ENCODE results near the gene LAMA1. TPM values are rescaled to one million over a fixed set of nuclear protein-coding genes. Genes with fewer than 3 reads are reported as not detected.

Gene LAMA1
- polyA plus RNA-seq, 3 donors, result 75.1 to 106 (median 90.0) TPM

DNA sequence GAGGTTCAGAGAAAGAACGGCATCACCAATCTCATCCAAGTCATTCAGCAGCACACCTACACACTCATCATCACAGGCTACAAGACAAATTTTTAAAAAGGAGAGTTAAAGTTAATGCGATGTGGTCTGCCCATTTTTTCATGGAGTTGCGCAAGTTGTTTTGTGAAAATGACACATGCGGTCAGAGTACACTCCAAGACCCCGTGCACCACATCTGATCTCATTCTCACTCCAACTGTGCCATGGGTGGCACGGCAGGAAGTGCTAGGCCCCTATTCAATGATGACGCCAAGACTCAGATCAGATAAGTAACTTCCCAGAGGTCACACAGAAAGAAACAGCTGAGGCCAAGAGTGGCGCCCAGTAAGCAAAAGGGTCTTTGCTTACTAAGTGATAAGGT is 119.8 kb downstream of the LAMA1 start:
- no peak for DNase-seq

DNA sequence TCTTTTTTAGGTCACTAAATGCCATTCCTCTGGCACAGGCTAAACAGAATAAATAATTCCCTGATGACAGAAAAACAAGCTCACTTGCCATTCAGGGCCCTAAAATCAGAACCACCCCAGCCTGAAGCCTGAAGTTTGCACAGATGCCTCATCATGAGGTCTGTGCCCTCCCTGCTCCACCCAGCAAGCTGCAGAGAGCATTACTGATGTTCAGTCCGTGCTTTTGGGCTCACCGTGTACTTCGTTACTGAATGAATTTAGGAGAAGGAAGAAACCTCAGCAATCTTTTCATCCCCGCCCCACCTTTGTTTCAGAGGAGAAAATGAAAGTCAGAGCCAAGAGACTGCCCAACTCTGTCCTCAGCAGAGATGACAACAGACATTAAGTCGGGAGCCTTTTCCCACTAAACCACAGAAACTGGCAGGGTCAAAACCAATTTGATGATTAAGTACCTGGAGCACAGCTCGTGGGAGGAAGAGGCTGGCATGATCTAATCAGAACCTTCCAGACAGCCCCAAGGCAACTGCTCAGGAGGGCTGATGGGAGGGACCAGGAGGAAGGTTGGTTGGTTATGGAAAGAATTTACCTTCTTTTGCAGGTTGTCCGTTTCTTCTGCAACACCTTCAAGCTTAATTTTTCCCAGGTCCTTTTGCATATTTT is 122.7 kb downstream of the LAMA1 start:
- no peak for DNase-seq

DNA sequence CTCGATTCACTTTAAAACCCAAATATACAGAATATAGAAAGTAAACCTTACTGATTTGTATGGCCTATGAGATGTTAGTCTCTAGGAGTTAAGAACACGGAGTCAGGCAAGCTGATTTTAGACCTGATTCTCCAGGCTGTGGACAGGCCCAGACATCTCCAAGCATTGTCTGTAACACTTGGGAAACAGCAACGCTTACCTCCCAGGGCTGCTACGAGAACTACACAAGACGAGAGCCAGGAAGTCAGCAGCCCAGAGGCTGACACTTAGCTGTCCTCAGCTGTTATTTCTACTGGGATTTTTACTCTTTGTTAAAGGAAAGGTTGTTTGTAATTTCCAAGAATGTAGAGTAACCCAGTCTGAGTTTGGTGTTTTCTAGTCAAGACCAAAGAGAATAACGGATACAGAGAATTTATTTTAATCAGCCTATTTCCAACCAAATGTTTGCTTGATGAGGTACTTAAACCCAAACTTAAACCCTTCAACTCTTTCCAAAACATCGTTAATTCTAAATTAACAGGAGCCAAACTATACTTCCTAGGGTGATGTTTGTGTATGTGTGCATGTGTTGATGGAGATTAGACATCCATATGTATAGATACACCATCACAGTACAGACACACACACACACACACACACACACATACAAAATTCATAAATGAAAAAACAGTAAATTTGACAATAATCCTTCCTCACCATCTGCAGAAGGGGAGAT is 123.4 kb downstream of the LAMA1 start:
- no peak for DNase-seq

DNA sequence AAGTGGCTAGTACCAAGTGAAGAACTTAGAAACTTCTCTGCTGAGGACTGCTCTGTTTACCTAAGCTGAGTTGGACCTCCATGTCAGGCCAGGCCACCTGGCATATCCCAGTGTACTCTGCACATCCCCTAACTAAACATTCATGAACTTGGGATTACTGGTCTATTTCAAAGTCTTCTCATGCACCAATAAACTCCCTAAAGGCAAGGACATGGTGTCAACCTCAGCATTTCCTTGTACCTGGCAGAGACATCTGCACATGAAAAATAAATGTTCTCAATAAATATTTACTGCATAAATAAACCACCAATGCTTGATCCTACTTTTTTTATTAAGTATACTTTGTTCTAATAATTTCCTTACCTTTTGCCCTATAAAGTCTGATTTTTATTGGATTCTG is 124.8 kb downstream of the LAMA1 start:
- no peak for DNase-seq

DNA sequence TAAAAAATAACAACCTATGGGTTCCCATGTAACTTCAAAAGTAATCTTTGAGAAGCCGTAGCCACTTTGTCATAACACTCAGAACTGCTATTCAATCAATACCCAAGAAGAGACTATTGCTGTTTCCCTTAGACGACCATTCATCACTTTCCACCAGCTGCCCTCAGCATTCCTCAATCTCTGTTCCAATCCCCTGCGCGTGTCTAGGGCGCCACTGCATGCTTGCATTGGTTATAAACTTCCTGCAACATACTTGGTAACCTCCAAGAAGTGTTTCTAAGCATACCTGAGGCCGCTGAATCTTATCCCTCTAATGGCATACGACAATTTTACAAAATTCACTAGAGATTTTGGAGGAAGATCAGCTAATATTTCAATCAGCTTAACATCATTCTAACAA is 134.2 kb downstream of the LAMA1 start:
- no peak for DNase-seq

DNA sequence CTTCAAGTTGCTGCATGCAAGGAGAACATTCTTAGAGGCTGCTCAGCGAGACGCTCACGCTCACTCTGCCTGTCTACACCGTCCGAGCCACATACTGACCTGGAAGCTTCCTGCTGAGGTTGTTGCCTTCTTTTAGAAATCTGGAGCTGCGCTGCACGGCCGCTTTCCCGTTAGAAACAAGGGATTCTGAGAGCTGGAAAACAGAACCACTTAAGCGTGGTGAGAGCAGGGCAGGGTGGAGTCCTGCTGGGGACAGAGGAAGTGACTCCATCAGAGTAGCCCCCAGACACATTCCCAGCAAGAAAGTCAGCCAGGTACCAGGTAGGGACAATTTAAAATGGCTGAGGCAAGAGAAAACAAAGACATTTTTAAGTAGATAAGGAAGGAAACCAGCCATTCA is 135.2 kb downstream of the LAMA1 start:
- no peak for DNase-seq

DNA sequence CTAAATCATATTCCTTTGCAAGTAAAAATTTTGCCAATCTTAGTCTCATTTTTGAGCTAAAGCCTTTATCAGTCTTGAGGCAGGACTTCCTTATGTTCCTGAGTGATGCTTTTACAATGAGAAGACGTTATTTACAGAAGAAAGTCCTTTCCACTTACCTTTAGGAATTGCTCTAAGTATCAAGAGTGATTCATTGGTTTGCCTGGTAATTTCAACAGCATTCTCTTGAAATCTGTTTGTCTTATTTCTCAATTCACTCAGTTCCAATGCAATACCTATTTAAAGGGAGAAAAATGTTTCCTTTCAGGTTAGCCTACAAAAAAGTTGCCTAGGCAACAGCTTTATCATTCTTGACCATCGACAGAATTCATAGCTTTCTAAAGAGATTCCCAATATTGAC is 137.2 kb downstream of the LAMA1 start:
- no peak for DNase-seq

DNA sequence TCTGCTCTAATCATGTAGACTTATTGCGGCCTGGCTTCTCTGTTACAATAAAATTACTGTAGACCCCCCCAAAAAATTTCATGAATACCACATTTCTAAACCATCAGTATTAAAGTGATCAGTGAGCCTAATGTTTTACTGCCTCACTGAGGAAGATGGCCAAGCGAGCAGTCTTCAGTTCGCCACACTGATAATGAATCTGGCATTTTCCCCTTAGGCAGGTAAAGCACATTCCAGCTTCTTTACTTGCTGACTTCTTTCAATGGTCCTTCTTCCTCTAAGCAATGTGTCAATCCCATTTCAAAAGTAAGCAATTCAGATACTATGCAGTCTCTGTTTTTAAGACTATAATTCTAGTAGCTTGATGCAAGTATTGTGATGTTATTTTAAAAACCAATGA is 137.6 kb downstream of the LAMA1 start:
- no peak for DNase-seq

DNA sequence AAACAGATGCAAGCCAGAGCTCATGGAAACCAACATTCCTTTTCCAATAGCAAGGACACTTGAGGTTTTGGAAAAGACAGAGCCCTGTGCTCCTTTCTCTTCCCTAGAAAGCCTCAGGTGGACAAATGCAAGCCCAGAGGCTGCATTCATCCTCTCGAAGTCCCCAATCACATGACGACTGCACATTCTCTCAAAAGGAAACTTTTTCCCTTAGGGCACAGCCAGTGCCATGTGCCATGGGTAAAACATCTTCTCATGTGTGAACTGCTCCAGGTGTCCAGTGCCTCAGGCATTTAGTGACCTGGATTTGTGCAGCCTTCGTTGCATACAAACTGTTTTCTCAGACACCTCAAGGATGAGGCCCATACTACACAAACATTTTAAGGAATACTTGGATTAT is 140.7 kb downstream of the LAMA1 start:
- no peak for DNase-seq

DNA sequence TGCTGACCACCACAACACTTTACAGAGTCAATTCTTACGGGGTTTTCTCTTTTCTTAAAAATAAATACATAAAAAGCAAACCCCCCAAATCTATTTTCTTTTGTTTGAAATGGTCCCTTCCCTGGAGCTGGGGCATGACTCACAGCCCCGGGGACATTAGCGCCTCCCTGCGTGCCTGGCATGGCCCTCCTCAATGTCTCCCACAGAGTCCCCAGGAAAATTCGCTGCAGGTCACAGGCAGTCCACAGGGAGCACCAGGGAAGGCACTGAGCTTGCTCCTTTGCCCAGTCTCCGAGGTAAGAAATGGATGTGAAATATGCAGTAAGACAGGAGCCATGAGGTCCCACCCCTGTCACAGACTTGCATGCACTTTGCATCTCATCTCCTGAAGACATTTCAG is 142.5 kb downstream of the LAMA1 start:
- DNase-seq, result no peak

DNA sequence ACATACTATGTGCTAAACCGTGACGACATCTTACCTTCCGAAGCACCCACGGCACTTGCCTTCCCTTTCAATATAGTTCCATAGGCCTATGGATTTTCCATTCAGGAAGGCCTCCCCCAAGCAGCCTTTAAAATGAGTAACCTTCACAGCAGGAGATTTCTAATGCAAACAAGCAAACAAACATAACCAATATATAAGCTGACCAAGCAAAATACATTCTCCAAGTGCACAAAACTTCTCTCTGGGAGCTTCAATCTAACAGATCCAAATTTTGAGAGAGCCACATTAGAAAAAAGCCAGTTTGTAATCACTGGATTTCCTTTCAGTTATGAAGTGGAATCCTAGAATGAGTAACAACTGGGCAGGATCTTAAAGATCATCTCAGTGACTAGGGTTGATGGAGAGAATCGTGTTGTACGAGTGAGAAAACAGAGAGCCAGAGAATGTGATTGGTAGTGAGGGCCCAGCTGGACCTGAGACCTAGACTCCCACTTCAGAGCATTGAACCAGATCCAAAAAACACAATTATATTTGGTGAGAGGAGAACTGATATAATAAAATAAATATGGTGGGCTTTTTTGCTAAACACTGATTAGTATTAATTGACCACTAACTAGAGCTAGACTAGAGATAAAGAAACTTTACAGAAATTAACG is 145.6 kb downstream of the LAMA1 start:
- DNase-seq, result no peak

DNA sequence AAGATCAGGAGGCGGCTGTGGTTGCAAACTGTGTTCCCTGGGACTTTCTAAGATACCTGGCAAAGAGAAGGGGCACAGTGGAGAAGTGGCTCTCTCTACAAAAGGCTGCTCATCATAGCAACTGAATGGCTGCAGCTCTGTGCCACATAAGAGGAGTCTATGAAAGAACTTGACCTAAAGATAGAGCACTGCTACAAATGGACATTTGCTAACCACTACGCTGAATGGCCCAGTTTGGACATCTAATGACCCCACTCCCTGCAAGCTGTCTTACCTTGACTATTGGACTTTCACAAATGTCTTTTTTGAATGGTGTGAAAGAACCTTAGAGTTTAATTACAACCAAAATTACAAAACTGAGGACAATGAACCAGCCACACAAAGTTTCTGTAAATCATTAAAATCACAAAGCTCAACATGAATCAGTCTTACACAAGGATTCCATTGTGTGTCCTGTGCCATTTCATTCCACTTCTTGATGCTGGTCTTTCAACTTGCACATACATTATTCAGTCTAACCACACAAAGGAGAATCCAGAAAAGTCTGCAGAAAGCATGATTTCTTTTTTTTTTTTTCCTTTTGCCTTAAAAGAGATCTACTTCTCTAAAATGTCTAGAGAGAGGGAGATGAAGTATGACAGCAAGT is 154.0 kb downstream of the LAMA1 start:
- no peak for DNase-seq

DNA sequence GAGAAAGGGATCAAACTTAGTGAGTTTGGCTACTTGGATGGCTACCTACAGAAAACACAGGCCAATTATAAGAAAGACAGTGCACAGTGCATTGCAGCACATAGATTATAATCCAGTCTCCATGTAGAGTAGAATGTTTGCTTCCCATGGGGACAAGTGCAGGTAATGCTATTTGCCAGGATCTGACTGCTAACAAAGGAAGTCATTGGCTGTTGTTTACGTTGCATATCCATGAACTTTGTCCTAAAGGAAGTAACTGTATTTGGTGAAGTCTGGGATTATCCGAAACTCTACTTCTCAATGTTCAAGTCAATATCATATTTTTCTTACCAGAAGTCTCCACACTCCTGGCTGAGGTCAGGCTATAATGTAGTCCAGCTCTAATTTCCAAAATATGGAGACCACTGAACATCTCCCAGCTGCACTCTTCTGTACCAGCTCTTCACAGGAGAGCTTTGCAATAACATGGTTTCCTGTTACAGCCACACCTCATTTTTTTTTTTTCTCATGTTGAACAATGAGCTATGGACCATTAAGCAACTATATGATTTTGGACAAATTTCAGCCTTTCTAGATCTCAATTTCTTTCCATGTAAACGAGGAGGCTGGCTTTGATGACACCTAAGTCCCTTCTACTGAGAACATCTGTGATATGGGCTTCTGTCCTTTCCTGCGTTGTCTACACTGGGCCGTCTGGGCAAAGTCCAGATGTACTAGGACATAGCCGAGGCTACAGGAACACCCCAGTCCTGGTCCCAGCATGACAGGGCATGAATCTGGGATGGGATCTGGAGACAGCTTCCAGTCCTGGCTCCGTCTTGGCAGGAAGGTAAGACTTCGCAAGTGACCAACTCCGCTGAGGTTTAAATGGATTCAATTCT is 154.8 kb downstream of the LAMA1 start:
- no peak for DNase-seq

DNA sequence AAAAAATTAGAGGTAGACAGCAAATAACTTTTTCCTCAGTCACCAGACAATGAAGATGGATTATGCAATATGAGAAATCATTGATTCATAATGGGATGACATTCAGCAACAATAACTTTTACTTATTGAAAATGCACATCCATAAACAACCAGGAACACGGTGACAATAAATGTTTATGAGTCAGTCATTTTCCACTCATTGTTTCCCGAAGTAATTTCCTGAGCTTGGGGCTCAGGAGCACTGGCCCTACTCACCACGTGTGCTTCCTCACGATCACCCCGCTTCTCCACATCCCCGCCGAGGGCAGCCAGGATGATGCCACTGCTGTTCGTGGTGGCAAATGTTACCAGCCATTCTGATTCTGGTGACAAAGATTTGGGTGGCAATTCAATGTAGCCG is 156.3 kb downstream of the LAMA1 start:
- no peak for DNase-seq

DNA sequence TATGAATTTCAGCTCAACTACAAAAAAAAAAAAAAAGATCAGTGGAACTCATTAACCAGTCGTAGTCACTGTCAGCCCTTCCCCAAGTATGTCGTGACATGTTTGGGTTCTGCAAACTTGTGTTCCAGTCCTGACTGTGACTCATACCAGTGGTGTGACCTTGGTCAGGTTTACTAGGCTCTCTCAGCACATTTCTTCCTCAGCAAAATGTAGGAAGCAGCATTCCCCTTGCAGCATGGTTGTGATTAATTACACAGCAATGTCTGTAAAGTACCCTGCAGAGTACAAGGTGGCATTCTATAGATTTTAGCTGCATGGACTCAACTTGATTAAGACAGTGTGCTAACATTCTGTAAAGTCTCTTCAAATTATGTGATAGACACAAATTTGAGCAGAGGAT is 156.9 kb downstream of the LAMA1 start:
- no peak for DNase-seq

DNA sequence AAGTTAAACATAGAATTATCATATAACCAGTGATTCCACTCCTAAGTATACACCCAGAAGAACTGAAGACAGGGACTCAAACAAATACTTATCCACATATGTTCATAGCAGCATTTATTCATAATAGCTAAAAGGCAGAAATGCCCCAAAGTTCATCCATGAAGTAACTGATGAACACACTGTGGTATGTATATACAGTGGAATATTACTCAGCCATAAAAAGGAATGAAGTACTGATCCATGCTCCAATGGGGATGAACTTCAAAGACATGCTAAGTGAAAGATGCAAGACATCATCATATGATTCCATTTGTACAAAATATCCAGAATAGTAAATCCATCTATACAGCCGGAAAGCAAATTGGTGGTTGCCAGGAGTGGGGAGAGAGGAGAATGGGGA is 157.5 kb downstream of the LAMA1 start:
- no peak for DNase-seq

DNA sequence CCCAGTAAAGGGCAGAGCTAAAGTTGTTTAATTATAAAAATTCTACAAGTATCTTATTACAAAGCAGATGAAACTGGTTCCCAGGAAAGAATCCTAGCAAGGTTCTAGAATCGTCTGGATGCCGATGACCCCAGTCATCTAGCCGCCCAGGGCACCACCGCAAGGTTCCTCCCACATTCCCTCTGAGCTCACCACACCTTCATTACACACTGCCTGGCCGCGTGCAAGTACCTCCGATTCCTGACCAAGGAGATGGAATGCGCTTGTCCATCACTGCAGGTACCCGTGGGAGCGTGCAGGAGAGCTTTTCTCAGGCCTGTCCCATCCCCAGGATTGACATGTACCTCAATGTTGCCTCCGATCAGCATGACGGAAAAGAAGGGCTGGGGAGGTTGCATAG is 158.5 kb downstream of the LAMA1 start:
- no peak for DNase-seq

DNA sequence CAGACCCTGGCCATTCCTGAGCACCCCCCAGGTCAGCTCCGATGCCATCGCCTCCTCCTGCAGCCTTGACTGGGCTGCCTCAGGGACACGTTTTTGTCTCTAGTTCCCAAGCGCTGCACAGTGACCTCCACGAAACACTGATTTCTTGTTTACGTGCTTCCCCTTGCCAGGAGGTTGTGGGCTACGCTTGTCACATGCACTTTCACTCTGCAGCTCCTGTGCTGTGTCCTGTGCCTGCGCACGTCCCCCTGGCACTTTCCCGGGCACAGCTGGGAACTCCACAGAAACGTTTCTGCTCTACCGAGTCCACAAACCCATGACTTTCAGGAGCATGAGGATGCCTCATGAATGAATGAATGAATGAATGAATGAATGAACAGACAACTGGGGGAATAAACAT is 160.6 kb downstream of the LAMA1 start:
- DNase-seq, result no peak

DNA sequence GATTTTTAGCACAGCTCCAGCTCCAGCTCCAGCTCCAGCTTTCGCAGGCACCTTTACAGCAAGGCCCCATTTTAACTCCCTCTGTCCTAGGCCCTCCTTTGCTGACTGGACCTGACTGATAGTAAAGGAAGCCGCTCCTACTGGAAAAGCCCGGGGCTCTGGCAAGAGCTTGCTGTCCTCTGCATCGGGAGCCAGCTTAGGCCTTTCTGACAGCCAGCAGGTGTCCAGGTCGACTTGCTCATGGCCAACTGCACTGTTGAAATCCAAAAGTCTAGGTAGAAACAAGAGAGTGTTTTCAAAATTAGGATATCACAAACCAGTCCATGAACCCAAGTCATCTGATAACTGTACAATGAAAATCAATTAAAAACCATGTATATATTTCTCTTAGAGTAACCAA is 161.1 kb downstream of the LAMA1 start:
- no peak for DNase-seq

DNA sequence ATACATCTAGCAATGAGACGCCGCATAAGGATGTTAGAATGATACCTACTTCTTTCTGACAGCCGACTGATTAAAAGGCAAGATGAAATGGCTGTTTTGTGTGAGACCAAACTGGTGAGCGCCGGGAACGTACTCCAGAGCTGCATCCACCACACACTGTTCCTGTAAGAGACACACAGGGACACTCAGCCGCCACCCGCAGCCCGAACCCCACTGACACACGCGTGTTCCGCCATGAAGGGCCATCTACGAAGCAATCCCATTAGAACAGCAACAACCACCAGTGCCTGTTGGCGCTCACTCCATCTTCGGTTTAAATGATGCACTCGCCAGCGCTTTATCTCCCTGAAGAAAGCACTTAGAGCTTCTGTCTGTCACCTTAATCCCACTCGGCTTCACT is 162.3 kb downstream of the LAMA1 start:
- DNase-seq, result no peak

DNA sequence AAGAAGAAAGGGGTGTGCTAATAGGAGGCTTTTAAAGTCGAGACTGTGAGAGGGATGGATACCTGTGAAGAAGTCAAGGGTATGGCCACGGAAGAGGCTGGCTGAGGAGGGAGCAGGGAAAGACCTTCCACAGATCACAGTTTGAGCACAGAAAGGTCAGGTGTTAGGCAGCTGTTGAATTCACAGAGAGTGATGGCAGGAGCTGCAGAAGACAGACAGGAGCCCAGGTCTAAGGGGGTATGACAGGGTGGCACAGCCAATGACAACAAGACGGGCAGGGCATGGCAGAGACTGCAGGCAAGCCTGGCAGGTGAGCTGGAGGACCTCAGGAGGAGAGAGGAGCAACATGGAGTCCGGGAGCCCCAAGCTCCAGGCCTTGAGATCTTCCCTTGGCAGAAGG is 163.1 kb downstream of the LAMA1 start:
- DNase-seq, result no peak

All from renal pelvis (tissue), 4 donors.